ENCODE results near the gene UBASH3A.
A peak's percentile ranks its signal among the peaks of the same experiment; 100 is the strongest.

The UBASH3A gene

DNA sequence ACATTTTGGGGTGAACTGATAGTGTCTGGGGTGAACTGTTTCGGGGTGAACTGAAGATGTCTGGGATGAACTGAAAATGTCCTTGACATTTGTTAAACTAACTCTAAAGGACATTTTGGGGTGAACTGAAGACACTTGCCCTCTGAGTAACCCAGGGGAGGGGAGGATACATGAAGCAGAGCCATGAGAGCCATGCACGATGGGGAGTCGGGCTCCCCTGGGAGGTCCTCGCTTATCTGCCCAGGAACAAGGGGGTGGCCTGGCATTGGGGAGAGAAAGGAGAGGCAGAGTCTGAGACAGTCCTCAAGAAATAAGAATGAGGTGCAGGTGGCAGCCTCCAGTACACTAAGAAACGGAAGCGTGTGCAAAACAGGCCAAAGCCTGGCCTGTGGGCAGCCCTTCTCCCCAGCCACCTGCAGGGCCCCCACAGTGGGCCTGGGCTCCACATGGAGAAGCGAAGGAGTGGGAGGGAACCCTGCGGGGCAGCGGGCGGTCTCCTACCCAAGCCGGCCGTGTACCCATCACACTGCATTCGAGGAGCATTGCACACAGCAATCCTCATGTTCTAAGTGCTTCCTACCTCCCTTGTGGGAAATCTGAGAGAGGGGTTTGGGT, 68.1 kb downstream of the UBASH3A start:
- no peak for DNase-seq

DNA sequence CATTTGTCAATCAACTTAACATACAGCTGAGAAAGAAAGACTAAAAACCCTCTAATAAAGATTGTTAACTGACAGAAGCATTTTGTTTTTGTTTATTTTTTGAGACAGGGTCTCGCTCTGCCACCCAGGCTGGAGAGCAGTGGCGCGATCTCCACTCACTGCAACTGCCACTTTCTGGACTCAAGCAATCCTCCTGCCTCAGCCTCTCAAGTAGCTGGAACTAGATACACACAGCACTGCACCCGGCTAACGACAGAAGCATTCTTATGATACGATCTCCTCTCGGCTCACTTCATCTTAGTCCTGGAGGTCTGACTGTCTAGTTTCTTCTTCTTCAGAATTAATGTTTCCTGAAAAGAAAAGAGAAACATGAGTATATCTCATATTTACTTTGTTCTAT, 68.8 kb downstream of the UBASH3A start:
- no peak for DNase-seq

DNA sequence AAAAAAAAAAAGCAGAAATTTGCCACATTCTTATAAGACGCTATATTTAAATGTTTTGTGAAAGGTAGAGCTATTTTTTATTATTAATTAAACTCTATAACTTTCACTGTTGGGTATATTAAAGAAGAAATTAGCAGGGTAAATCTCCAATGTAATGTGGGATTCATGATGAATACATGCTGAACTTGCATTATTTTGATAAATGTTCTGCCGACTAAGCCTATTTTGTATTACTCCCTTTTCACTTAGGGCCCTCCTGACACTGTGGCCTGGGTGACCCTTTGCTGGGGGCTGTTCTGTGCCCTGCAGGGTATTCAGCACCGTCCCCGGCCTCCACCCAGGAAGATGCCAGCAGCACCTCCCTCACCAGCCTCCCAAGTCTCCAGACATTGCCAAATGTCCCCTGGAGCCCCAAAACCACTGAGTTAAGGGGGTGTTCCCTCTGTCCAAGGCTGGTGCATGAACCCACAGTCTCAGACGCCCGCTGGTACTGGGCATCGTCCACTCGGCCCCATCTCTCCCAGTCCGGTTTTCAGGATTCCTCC, 69.9 kb downstream of the UBASH3A start:
- DNase-seq, result no peak

DNA sequence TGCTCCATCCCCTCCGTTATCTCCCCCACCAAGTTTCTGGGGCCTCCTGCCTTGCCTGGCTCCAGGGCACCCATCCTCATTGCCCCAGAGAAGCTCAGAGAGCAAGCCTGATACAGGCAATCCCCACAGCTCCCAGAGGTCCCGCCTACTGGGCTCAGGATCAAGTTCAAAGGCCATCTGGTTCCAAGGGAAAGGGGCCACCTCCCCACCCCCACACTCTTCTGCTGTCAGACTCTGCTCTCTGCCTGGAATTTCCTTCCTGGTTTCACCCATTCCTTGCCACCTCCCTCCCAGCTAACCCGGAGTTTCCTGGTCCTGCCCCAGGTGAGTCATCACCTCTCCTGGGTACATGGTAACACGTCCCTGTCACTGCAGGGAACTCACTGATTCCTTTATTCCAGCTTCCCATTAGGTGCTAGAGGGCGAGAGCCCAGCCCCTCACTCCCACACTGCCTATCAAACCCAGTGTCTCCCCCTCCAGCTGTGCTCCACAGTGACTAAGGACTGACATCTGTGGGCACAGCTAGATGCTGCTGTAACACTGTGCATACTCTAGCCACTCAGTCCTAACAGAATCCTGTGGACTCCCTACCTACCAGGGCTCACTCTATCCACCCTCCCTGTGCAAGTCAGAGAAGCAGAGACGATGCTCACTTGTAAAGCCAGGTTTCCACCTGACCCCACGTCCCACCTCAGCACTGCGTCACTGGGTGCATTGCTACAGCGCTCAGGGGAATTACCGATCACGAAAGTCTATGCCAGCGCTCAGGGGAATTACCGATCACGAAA, 70.5 kb downstream of the UBASH3A start:
- DNase-seq, result peak; percentile 8

DNA sequence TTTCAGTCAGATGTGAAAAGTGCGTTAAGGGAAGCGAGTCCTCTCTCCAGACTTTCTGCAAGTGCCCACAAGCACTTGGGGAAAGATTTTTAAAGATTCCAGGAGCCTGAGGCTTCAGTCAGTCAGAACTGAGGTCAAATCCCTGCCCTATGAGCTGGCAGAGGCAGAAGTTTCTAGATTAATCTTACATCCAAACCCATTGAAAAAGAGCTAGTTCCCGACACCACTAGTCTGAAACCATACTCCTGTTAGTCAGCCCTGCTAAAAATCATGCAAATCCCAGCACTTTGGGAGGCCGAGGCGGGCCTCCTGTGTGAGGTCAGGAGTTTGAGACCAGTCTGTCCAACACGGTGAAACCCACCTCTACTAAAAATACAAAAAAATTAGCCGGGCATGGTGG, 71.3 kb downstream of the UBASH3A start:
- no peak for DNase-seq

DNA sequence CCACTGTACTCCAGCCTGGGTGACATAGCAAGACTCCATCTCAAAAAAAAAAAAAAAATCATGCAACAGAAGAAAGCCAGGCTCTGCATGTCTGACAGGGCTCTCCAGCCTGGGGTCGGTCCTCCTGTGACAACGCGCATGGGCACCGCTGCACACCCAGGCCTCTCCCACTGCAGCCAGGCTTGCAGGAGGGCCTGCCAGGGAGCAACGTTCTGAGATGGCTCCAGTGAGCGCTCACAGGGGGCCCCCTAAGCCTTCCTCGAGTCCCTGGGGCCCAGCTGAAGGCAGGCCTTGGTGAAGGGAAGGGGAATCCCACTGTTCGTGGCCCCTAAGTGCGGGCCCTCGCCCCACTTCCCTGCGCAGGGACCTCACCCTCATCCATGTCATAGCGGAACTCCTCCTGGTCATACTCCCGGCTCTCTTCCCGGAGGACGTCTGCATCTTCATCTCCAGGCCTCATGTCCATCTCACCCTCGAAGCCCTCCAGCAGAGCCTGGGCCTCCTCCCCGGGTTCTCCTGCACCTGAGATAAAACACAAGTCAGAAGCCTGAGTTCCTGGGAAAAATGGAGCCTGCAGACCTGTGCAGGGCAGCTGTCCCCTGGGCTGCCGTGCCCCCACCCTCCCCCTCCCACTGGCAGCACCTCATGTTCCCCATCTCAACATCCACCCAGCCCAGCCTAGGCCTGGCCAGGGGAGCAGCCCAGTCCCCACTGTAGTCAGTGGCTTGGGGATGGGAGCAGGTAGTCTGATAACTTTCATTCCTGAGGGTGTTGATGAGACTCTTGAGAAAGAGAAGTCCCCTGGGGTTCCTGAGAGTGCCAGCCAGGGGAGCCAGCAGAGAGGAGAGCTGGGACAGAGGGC, 72.1 kb downstream of the UBASH3A start:
- DNase-seq, result no peak

DNA sequence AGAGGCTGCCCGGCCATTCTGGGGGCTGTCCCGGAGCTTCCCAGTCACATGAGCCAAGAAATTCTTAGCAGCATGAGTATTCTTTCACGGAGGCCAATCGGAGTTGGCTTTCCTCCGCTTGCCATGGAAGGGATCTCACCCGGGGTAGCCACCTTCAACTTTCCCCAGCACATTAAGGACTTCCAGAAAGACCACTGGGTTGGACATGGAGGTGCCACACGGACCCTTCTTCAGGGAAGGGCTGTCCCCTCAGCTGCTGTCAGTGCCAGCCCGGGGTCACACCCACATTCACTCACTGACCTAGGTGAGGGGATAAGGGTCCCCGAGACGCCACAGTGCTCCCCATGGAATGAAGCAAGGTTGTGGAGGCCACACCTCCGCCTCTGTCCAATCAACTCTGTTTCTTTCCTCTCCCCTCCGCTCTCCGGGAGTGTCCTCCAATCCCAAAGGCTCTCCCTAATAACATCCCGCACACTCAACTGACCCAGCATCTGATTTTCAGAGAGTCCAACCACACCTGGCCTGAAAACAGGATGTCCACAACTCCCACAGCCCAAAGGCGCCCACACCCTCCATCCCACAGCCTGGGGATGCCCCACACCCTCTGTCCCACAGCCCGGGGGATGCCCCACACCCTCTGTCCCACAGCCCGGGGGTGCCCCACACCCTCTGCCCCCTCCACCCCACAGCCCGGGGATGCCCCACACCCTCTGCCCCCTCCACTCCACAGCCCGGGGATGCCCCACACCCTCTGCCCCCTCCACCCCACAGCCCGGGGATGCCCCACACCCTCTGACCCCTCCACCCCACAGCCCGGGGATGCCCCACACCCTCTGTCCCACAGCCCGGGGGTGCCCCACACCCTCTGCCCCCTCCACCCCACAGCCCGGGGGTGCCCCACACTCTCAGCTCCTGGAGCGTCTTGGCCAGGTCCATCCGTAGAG, 73.0 kb downstream of the UBASH3A start:
- no peak for DNase-seq

DNA sequence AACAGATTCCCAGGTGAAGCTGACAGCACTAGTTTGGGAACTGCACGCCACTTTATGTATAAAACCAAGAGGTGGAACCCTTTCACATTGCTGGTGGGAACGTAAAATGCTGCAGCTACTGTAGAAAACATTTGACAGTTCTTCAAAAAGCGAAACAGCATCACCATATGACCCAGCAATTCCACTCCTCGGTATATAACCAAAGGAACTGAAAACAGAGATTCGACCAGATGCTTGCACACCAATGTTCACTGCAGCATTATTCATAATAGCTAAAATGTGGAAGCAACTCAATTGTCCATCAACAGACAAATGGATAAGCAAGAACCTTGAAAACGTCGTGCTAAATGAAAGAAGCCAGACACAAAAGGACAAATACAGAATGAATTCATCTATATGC, 74.8 kb downstream of the UBASH3A start:
- DNase-seq, result no peak

DNA sequence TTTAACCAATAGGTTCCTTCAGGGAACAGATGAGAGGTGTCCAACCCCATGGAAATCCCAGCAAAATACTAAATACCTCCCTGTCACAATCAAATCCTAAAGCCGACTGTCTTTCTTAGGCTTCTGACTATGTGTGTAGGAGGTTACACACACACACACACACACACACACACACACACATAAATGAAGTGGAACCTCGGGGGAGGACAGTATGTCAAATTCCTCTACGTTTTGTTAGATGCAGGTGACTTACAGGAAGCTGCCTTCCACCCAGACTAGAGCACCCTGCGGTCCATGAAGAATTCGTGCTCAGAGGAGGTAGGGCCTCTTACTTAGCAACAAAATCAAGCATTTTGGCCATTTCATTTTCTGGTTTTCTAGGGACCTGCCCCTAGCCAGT, 75.9 kb downstream of the UBASH3A start:
- no peak for DNase-seq

DNA sequence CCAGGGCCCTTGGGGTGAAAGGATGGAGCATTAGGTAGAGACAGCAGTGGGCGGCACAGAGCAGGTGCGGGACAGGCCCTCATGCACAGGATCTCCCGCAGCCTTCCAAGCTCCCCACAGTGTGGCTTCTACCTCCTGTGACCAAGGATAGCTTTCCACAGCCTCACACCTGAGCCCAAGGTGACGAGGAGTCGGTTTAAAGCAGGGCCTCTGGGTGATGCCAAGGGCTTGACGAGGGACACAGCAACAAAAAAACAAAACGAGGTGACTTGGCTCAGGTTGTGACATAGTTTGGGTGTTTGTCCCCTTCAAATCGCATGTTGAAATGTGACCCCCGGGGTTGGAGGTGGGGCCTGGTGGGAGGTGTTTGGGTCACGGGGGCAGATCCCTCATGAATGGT, 77.0 kb downstream of the UBASH3A start:
- no peak for DNase-seq

DNA sequence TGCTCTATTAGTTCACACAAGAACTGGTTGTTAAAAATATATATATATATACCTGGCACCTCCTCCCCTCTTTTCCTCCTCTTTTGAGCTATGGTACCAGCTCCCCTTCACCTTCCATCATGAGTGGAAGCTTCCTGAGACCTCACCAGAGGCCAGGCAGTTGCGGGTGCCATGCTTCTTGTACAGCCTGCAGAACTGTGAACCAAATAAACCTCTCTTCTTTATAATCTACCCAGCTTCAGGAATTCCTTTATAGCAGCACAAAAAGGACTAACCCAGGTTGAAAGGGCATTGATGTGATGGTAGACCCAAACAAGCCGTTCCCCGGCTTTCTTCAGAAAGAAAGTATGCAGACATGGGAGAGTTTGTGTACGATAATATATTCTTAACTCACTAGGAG, 77.5 kb downstream of the UBASH3A start:
- DNase-seq, result no peak

DNA sequence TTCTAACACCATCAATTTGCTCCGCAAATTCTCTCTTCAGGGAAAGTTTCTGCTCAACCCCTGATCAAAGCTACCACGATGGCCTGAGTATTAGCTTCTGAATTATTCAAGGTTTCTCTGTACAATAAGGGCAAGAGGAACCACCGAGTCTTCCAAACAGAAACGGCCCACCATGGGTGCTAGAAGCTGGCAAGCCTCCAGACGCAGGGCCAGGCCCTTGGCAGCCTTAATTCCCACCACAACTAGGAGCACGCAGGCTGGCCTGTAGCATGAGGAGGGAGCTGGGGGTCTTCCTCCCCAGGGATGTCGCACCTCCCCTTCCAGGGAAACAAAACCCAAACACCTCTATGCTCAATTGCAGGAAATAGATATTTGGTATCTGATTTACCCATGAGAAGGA, 81.3 kb downstream of the UBASH3A start:
- no peak for DNase-seq

DNA sequence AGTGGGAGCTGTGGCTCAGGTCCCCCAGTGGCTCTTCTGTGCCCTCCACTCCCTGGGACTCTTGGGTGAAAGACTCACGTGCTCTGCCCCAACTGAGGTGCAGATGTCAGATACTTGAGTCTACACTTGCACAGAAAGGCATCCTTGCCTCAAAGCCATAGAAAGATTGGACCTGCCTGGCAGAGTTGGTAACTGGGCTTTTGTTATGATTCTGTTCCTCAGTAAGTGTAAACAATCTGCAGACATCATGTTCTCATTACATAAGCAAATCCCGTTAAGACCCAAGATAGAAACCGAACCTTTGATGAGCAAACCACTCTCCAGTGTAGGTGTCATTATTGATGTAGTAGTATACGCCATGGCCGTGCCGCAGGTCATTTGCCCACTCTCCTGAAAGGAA, 82.4 kb downstream of the UBASH3A start:
- no peak for DNase-seq

DNA sequence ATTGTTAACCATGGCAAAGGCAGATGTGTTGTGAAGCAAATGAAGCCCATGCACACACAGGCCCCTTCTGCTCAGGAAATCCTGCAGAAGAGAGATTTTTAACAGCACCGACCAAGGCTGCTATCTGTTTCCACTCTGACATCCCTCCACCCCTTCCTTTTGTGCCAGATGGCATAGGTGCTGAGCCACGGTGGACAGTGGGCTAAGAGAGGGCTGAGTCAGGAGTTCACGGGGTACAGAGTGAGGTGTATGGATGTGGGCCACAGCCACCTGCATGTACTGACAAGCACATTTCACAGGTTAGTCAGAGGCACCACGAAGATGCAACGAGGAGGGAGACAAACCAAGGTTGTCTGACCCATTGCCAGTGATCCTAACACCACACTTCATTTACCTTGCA, 82.8 kb downstream of the UBASH3A start:
- DNase-seq, result no peak

DNA sequence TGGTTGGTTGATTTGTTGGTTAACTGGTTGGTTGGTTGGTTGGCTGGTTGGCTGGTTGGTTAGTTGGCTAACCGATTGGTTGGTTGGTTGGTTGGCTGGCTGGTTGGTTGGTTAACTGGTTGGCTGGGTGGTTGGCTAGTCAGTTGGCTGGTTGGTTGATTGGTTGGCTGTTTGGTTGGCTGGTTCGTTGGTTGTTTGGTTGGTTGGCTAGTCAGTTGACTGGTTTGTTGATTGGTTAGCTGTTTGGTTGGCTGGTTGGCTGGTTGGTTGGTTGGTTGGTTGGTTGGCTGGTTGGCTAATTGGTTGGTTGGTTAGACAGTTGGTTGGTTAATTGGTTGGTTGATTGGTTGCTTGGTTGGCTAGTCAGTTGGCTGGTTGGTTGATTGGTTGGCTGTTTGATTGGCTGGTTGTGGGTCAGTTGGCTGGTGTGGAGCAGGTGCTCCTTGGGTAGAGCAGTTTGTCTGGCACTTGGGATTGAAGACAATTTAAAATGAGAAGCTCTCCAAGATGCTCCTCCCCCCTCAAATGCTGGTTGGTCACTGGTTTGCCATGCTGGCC, 85.4 kb downstream of the UBASH3A start:
- DNase-seq, result no peak

DNA sequence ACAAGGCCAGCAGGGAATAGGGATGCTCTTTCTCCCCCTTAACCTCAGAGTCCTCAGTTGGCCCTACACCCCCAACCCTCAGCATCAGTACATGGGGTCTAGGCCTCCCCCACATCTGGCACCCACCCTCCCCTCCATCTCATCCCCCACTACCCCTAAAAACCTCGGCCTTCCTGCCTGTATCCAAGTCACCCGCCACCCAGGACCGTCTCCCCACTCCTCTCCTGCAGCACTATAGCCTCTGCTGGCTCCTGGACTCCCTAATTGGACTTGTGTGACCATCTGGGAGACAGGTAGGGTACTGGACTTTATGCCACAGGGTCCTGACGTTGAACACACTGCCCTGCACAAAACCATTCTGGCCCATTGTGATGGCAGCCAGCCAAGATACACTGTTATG, 86.3 kb downstream of the UBASH3A start:
- DNase-seq, result no peak

DNA sequence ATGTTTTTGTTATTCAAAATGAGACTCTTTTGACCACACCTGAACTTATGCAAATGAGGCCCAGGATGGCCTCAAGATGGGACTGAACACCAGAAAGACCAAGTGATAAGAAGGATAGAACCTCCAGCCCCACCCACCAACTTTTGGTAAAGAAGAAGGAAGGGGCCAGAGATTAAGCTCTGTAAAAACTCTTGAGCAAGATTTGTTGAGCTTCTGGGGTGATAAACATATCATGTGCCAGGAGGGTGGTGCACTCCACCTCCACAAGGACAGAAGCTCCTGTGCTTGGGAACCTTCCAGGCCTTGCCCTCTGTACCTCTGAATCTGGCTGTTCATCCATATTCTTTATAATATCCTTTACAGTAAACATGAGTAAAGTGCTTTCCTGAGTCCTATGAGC, 87.0 kb downstream of the UBASH3A start:
- no peak for DNase-seq

DNA sequence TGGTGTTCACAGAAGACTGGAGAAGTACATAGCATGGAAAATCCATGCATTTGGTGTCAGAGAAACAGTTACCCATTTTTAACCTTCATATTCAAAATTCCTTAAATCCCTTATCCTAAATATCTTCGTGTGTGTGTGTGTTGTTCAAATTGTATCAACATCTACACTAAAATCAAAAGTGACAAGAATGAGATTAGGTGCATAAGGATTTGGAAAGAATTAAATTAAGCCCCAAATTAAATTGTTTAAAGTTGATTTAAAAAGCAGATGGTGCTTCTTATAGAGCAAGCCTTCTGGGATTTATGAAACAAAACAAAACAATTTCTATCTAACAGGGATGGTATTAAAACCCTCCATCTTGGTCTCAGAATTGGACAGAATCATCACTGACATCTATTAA, 87.6 kb downstream of the UBASH3A start:
- no peak for DNase-seq

DNA sequence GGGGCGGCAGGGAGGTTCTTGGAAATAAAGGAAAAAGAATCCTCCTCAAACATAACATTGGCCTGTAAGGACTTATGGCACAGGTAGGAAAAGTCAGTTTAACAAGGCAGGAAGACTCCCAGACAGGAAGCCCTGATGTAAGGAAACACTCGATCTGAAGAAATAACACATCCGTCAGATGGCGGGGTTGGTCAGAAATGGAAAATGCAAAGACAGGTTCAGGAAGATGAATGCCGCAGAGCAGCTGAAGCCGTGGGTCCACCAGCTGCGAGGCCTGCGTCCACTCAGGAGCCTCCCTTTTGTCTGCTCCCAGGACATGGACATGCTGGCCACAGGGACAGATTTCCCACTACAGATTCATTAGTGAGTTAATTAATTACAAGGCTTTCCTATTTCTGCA, 88.5 kb downstream of the UBASH3A start:
- DNase-seq, result no peak

DNA sequence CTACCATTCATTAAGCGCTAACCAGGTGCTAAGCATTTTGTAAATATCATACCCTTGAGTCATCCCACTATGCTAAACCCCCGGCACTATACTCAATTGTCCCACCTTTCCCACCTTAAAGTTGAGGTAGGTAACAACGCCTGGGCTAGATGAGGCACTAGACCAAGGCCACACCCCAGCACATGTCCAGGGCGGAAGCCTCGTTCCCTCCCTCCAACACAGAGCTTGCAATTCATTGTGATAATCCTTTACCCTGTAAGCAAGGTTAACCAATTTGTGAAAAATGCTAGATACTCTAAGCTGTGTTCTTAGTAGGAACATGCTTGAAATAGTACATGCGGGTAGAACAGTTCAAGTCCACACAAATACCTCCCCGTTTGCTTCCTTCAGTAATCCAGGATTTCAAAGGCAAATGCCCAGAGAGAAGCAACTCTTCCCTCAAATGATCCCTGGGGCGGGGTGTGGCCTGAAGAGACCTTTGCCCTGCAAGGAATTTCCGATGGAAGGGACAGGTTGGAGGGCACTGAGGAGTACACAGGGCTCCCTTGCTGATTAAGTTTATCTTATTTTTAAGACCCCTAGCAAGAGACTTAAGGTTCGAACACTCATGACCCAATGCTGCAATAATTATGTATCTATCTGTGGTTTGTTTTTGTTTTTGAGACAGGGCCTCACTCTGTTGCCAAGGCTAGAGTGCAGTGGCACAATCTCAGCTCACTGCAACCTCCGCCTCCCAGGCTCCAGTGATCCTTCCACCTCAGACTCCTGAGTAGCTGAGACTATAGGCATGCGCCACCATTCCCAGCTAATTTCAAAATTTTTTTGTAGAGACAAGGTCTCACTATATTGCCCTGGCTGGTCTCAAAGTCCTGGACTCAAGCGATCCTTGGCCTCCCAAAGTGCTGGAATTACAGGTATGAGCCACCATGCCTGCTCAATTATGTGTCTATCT, 89.7 kb downstream of the UBASH3A start:
- DNase-seq, result no peak

DNA sequence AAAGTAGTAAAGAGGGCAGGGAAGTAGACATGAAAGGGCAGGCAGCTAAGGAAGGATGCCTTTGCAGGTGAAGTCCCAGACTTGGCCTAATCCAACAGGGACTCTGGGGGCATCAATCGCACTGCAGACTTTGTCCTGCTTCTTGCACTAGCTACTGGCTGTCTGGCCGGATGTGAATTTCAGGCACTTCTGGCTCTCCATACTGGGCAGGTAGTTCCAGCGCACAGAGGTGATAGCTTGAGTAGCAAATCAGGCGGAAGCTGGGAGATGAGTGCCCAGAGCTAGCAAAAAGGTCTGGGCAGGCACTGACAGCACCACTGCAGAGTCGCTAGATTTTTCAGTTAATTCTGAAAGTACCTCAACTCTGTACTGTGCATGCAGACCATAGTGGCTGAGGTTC, 91.3 kb downstream of the UBASH3A start:
- no peak for DNase-seq

All from fibroblast of upper back skin (primary cell).